ENCODE data around the gene CRYGD.

Gene CRYGD

GRCh38 chr2:208086029-208086428, 38.3 kb downstream of the CRYGD start:
- TF ChIP-seq CTCF (IDR thresholded peaks at IDR 0.05): no peak
- no peak overlapping the region for H3K4me3 ChIP-seq (ENCODE audit: low read depth in 1 of 2, low read length in 1 of 2)
- H3K36me3 ChIP-seq: no peaks in the 10 kb centered on the region
- H3K4me1 ChIP-seq (ENCODE audit: control insufficient read depth in 1 of 2, insufficient read depth in 1 of 2, low read depth in 1 of 2, low read length in 1 of 2): no peaks in the 10 kb centered on the region
- no peak overlapping the region for H3K27ac ChIP-seq
- H3K9me3 ChIP-seq: no peaks in the 10 kb centered on the region
- no peaks in the 10 kb centered on the region for H3K27me3 ChIP-seq

GRCh38 chr2:208083807-208084206, 40.5 kb downstream of the CRYGD start:
- no peaks in the 10 kb centered on the region for H3K36me3 ChIP-seq
- TF ChIP-seq CTCF (IDR thresholded peaks at IDR 0.05): no peak
- no peaks in the 10 kb centered on the region for H3K27me3 ChIP-seq
- H3K4me3 ChIP-seq (ENCODE audit: low read depth in 1 of 2, low read length in 1 of 2): no peak overlapping the region
- H3K4me1 ChIP-seq (ENCODE audit: control insufficient read depth in 1 of 2, insufficient read depth in 1 of 2, low read depth in 1 of 2, low read length in 1 of 2): no peaks in the 10 kb centered on the region
- H3K9me3 ChIP-seq: no peaks in the 10 kb centered on the region
- no peak overlapping the region for H3K27ac ChIP-seq

GRCh38 chr2:208077276-208077675, 47.0 kb downstream of the CRYGD start:
- H3K27ac ChIP-seq: no peak overlapping the region
- peaks cover 7 to 8% of the 10 kb centered on the region in 2 experiments for H3K4me1 ChIP-seq (ENCODE audit: control insufficient read depth in 1 of 2, insufficient read depth in 1 of 2, low read depth in 1 of 2, low read length in 1 of 2)
- H3K27me3 ChIP-seq: no peaks in the 10 kb centered on the region
- H3K4me3 ChIP-seq (ENCODE audit: low read depth in 1 of 2, low read length in 1 of 2): no peak overlapping the region
- no peaks in the 10 kb centered on the region for H3K36me3 ChIP-seq
- H3K9me3 ChIP-seq: no peaks in the 10 kb centered on the region
- TF ChIP-seq CTCF (IDR thresholded peaks at IDR 0.05): no peak

- no peak overlapping the region for H3K27ac ChIP-seq
- no peaks in the 10 kb centered on the region for H3K36me3 ChIP-seq
- no peaks in the 10 kb centered on the region for H3K9me3 ChIP-seq
- TF ChIP-seq CTCF (IDR thresholded peaks at IDR 0.05): no peak
- peaks cover 7 to 8% of the 10 kb centered on the region in 2 experiments for H3K4me1 ChIP-seq (ENCODE audit: control insufficient read depth in 1 of 2, insufficient read depth in 1 of 2, low read depth in 1 of 2, low read length in 1 of 2)
- no peaks in the 10 kb centered on the region for H3K27me3 ChIP-seq
- no peak overlapping the region for H3K4me3 ChIP-seq (ENCODE audit: low read depth in 1 of 2, low read length in 1 of 2)
Observed at GRCh38 chr2:208074610-208075356, 49.5 kb downstream of the CRYGD start.

GRCh38 chr2:208072250-208072892, 52.0 kb downstream of the CRYGD start:
- no peak overlapping the region for H3K4me3 ChIP-seq (ENCODE audit: low read depth in 1 of 2, low read length in 1 of 2)
- H3K27ac ChIP-seq: no peak overlapping the region
- H3K27me3 ChIP-seq: no peaks in the 10 kb centered on the region
- H3K9me3 ChIP-seq: no peaks in the 10 kb centered on the region
- TF ChIP-seq CTCF (IDR thresholded peaks at IDR 0.05): peak; percentile 31
- peaks cover 7 to 8% of the 10 kb centered on the region in 2 experiments for H3K4me1 ChIP-seq (ENCODE audit: control insufficient read depth in 1 of 2, insufficient read depth in 1 of 2, low read depth in 1 of 2, low read length in 1 of 2)
- H3K36me3 ChIP-seq: no peaks in the 10 kb centered on the region

Data from neutrophil (primary cell).